ENCODE results near the gene SRL. TPM values are rescaled to one million over a fixed set of nuclear protein-coding genes. Genes with fewer than 3 reads are reported as not detected.

SRL gene
- total RNA-seq, 4 donors from 2014 or later: 0.67 to 1.1 (median 0.84) TPM

DNA sequence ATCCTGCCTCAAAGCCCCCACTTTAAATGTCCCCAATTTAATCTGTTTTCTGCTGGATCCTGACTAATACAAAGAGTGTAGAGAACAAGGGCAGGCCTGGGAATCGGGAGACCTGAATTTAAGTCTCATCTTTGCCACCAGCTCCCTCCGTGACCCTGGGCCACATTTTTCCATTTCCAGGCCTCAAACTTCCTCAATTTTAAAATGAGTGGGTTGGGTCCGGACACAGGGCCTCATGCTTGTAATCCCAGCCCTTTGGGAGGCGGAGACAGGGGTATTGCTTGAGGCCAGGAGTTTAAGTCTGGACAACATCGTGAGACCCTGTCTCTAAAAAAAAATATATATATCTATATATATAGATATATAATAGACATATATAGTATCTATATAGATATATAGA, 61.4 kb downstream of the SRL start:
- H3K27ac ChIP-seq: no peak overlapping the region
- H3K9me3 ChIP-seq: no peaks in the 10 kb centered on the region
- no peaks in the 10 kb centered on the region for H3K36me3 ChIP-seq
- intact Hi-C loops (cut with DNase I): no loop called here
- H3K4me1 ChIP-seq: peaks cover 5 to 10% of the 10 kb centered on the region in 2 donors
- WGBS, 2 donors: 83 to 86% methylated on average over 5 of the region's 5 CpGs
- TF ChIP-seq, protein P1, sequence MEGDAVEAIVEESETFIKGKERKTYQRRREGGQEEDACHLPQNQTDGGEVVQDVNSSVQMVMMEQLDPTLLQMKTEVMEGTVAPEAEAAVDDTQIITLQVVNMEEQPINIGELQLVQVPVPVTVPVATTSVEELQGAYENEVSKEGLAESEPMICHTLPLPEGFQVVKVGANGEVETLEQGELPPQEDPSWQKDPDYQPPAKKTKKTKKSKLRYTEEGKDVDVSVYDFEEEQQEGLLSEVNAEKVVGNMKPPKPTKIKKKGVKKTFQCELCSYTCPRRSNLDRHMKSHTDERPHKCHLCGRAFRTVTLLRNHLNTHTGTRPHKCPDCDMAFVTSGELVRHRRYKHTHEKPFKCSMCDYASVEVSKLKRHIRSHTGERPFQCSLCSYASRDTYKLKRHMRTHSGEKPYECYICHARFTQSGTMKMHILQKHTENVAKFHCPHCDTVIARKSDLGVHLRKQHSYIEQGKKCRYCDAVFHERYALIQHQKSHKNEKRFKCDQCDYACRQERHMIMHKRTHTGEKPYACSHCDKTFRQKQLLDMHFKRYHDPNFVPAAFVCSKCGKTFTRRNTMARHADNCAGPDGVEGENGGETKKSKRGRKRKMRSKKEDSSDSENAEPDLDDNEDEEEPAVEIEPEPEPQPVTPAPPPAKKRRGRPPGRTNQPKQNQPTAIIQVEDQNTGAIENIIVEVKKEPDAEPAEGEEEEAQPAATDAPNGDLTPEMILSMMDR (IDR thresholded peaks at IDR 0.05): no peak
- no peak for TF ChIP-seq POLR2A (IDR thresholded peaks at IDR 0.05)
- DNase-seq: no peak
- H3K4me3 ChIP-seq (replicated peaks in 1 of 3): no peak overlapping the region
- no peaks in the 10 kb centered on the region for H3K27me3 ChIP-seq

DNA sequence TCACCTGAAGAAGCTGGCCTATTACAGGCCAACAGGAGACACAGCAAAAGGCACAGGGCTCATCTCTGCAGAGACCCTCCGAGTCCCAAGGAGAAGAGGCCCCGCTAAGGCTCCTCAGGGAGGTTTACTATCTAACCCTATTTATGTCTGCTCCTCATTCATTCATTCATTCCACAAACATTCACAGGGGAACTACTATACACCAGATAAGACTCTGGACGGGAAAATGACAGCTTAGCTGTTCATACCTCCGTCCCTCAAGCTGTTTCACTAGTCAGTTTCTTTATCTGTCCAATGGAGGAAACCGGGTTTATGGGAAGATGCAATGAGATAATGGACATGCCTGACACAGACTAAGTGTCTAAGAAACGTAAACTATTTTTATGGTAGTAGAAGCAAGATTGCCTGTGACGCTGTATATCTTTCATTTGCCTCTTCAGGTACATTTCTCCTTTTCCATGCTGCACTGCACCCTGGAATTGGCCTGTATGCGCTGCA, 62.1 kb downstream of the SRL start:
- no peak for TF ChIP-seq POLR2A (IDR thresholded peaks at IDR 0.05)
- TF ChIP-seq, protein P1 (IDR thresholded peaks at IDR 0.05): no peak
- no peaks in the 10 kb centered on the region for H3K27me3 ChIP-seq
- H3K9me3 ChIP-seq: no peaks in the 10 kb centered on the region
- DNase-seq: no peak
- intact Hi-C loops (cut with DNase I): no loop called here
- no peak overlapping the region for H3K4me3 ChIP-seq (replicated peaks in 1 of 3)
- peaks cover 5 to 10% of the 10 kb centered on the region in 2 donors for H3K4me1 ChIP-seq
- H3K27ac ChIP-seq: no peak overlapping the region
- no peaks in the 10 kb centered on the region for H3K36me3 ChIP-seq
- 91% methylated on average over 8 of the region's 8 CpGs for WGBS, 2 donors

DNA sequence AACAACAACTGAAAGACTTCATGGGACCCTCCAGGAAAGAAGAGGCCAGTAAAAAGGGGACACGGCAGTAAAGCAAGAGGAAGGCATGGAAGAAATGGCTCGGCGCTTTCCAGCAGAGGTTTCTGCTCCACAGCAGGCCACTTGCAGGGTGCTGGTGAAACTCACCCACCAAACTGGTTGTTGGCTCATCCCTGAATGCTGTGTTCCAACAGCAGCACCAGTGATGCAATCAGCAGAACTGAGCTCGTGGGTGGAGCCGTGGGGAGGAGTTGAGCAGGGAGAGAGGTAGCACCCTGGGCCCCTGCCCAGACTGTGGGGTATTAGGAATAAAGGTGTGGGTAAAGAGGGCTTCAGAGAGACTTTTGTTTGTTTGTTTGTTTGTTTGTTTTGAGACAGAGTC, 62.9 kb downstream of the SRL start:
- WGBS, 2 donors: 79 to 87% methylated on average over 5 of the region's 5 CpGs
- intact Hi-C loops (cut with DNase I): no loop called here
- Histone ChIP-seq H3K4me3 (replicated peaks in 1 of 3) (no peak overlapping the region), H3K9me3 (no peaks in the 10 kb centered on the region), H3K27ac (no peak overlapping the region), H3K36me3 (no peaks in the 10 kb centered on the region), H3K27me3 (no peaks in the 10 kb centered on the region), H3K4me1 (peaks cover under 1 to 5% of the 10 kb centered on the region in 2 donors)
- DNase-seq: peak; percentile 33 to 41
- TF ChIP-seq POLR2A (IDR thresholded peaks at IDR 0.05): no peak
- TF ChIP-seq, protein P1 (IDR thresholded peaks at IDR 0.05): no peak

DNA sequence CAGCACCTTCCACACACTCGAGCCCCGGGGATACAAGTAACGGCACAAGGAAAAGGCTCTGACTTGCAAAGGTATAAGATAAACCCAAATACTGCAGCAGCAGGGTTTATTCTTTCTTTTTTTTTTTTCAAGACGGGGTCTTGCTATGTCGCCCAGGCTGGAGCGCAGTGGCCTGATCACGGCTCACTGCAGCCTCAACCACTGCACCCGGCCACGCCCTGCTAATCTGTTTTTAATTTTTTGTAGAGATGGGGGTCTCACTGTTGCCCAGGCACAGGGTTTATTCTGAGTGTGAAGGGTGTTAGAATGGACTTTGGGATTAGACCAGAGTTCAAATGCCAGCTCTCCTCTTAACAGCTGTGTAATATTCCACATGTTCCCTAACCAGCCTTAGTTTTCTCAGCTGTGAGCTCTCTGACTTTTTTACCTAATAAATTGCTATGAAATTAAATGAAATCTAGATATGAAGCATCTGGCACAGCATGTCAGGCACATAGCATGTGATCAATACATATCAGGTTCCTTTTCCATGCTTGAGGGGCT, 63.3 kb downstream of the SRL start:
- no peak overlapping the region for H3K27ac ChIP-seq
- WGBS, 2 donors: 96 to 97% methylated on average over 9 of the region's 9 CpGs
- DNase-seq: no peak
- H3K4me3 ChIP-seq (replicated peaks in 1 of 3): no peak overlapping the region
- no peaks in the 10 kb centered on the region for H3K9me3 ChIP-seq
- TF ChIP-seq, protein P1 (IDR thresholded peaks at IDR 0.05): no peak
- no peak for TF ChIP-seq POLR2A (IDR thresholded peaks at IDR 0.05)
- H3K36me3 ChIP-seq: no peaks in the 10 kb centered on the region
- H3K27me3 ChIP-seq: no peaks in the 10 kb centered on the region
- intact Hi-C loops (cut with DNase I): no loop called here
- peaks cover 0 to 4% of the 10 kb centered on the region in 2 donors for H3K4me1 ChIP-seq

DNA sequence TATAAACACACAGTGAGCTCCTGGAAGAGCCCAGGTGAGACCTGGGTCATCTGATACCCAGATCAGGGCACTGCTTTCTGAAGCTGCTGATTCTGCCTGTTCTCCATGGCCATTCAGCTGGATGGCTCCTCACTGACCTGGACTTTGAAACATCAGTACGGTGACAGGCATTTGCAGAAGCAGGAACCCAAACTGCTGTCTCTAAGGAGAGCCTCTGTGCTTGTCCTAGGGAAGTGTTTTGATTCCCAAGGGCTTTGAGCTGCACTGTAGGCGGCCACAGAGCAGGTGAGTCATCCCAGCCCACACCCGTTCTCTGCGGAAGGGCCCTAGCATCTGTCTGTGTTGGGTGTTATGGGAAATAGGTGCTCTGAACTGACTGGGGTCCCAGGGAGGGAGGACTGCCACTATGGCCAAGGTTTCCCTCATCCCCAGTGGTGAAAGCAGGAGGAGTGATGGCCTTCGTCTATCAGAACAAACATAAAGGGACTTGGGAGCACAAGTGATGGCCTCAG, 64.9 kb downstream of the SRL start:
- H3K27ac ChIP-seq: no peak overlapping the region
- DNase-seq: no peak
- no peak overlapping the region for H3K4me3 ChIP-seq (replicated peaks in 1 of 3)
- H3K4me1 ChIP-seq: no peaks in the 10 kb centered on the region
- intact Hi-C loops (cut with DNase I): no loop called here
- no peaks in the 10 kb centered on the region for H3K36me3 ChIP-seq
- 64 to 91% methylated on average over 4 to 5 of the region's 5 CpGs for WGBS, 2 donors
- no peaks in the 10 kb centered on the region for H3K9me3 ChIP-seq
- no peak for TF ChIP-seq POLR2A (IDR thresholded peaks at IDR 0.05)
- TF ChIP-seq, protein P1 (IDR thresholded peaks at IDR 0.05): no peak
- H3K27me3 ChIP-seq: no peaks in the 10 kb centered on the region
